ENCODE results near the gene MND1. TPM values are rescaled to one million over a fixed set of nuclear protein-coding genes. Genes with fewer than 3 reads are reported as not detected.
"Not testable (repeated sequence)": the region's sequence is repeated elsewhere in the genome, so short reads cannot be mapped to it uniquely, and the experiment has no call there.

Gene MND1
- total and polyA plus RNA-seq, 8 donors = 0.25 to 0.70 (median 0.35) TPM; not detected in 3

DNA sequence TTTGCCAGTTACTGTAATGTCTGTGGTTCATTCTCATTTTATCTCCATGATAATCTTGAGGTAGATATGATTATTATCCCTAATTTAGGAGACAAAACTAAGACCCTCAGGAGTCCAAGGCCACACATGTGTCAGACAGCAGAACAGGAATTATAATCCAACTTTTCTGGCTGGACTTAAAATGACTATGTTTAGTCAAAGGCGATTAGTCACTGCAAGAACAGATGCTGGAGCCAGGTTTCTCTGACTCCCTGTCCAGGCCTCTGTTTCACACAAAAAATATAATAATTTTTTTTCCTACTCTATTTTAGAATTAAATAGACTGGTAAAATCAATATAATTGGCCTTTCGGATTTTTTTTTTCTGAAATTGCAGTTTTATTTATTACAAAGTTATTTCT lies 64.9 kb downstream of the MND1 start:
- Histone ChIP-seq H3K27ac (no peak overlapping the region), H3K4me3 (no peak overlapping the region), H3K9me3 (no peaks in the 10 kb centered on the region), H3K4me1 (no peaks in the 10 kb centered on the region), H3K27me3 (no peaks in the 10 kb centered on the region), H3K36me3 (no peaks in the 10 kb centered on the region)
- TF ChIP-seq, protein P1, sequence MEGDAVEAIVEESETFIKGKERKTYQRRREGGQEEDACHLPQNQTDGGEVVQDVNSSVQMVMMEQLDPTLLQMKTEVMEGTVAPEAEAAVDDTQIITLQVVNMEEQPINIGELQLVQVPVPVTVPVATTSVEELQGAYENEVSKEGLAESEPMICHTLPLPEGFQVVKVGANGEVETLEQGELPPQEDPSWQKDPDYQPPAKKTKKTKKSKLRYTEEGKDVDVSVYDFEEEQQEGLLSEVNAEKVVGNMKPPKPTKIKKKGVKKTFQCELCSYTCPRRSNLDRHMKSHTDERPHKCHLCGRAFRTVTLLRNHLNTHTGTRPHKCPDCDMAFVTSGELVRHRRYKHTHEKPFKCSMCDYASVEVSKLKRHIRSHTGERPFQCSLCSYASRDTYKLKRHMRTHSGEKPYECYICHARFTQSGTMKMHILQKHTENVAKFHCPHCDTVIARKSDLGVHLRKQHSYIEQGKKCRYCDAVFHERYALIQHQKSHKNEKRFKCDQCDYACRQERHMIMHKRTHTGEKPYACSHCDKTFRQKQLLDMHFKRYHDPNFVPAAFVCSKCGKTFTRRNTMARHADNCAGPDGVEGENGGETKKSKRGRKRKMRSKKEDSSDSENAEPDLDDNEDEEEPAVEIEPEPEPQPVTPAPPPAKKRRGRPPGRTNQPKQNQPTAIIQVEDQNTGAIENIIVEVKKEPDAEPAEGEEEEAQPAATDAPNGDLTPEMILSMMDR (IDR thresholded peaks at IDR 0.05) = no peak
- FAIRE-seq (no peak), DNase-seq (no peak), ATAC-seq (peak in 1 of 4 donors; percentile 30)
- WGBS, 2 donors = 71 to 75% methylated on average over 2 of the region's 2 CpGs
- intact Hi-C loops (cut with DNase I) = no loop called here

DNA sequence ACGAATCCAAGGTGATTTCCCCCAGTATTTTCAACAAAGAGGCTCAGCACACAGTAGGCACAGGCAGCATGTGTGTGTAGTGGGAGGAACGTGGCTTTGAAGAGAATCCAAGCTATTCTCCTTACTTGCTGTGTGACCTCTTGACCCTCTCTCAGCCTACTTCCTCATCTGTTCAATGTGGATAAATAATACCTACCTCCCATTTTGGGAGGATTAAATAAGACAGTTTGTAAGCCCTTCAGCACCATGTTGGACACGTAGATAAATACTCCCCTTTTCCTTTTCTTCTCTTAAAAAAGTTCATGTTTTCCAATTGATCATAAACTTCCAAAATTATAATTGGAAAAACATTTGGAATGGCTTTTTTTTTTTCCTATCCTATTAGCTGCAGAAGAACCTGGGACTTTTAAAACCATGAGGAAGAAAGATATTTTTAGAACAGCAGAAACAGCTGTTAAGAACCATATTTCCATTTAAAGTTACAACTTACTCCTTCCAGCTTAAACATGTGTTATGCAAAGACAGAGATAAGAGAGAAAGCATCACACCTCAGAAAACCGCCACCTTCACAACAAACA lies 65.5 kb downstream of the MND1 start:
- Histone ChIP-seq H3K27ac (peak overlapping the region in 1 of 4 donors; percentile 1), H3K9me3 (no peaks in the 10 kb centered on the region), H3K4me1 (no peaks in the 10 kb centered on the region), H3K27me3 (no peaks in the 10 kb centered on the region), H3K36me3 (no peaks in the 10 kb centered on the region), H3K4me3 (no peak overlapping the region)
- 78 to 80% methylated on average over 4 of the region's 4 CpGs for WGBS, 2 donors
- TF ChIP-seq, protein P1 (IDR thresholded peaks at IDR 0.05) = no peak
- FAIRE-seq = no peak
- intact Hi-C loops (cut with DNase I) = no loop called here
- ATAC-seq = no peak
- DNase-seq = no peak

DNA sequence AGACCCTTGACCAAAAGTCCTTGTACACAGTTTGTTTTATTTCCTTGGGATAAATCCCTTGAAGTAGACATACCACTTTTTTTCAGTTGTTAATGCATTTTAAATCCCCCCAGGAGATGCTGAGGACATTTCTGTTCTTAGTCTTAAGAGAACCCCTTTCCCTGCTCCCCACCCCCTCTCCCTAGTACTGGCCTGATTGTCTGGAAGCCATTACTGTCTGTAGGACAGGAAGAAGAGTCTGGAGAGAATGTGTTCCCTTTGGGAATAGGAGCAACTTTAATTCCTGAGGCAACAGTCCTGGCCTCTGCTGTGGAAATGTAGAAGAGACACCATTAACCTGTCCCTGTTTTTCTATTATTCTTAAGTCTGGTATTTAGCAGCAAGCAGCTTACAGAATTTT lies 69.4 kb downstream of the MND1 start:
- no peaks in the 10 kb centered on the region for H3K27me3 ChIP-seq
- H3K9me3 ChIP-seq = no peaks in the 10 kb centered on the region
- no peak for ATAC-seq
- H3K36me3 ChIP-seq = no peaks in the 10 kb centered on the region
- no peaks in the 10 kb centered on the region for H3K4me1 ChIP-seq
- TF ChIP-seq, protein P1 (IDR thresholded peaks at IDR 0.05) = no peak
- no peak overlapping the region for H3K27ac ChIP-seq
- H3K4me3 ChIP-seq = no peak overlapping the region
- DNase-seq = no peak
- FAIRE-seq = no peak
- intact Hi-C loops (cut with DNase I) = no loop called here

DNA sequence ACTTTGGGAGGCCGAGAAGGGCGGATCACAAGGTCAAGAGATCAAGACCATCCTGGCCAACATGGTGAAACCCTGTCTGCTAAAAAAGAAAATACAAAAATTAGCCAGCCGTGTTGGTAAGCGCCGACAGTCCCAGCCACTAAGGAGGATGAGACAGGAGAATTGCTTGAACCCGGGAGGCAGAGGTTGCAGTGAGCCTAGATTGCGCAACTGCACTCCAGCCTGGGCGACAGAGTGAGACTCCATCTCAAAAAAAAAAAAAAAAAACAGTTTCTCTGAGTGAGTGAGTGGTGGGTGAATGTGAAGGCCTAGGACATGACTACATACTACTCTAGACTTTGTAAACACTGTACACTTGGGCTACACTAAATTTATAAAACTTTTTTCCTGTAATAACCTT lies 72.0 kb downstream of the MND1 start:
- intact Hi-C loops (cut with DNase I); H3K4me3 ChIP-seq; ATAC-seq; FAIRE-seq; DNase-seq; H3K27me3 ChIP-seq; H3K4me1 ChIP-seq; H3K36me3 ChIP-seq; H3K27ac ChIP-seq; H3K9me3 ChIP-seq: not testable (repeated sequence)
- WGBS, 2 donors = 88 to 90% methylated on average over 8 of the region's 8 CpGs

DNA sequence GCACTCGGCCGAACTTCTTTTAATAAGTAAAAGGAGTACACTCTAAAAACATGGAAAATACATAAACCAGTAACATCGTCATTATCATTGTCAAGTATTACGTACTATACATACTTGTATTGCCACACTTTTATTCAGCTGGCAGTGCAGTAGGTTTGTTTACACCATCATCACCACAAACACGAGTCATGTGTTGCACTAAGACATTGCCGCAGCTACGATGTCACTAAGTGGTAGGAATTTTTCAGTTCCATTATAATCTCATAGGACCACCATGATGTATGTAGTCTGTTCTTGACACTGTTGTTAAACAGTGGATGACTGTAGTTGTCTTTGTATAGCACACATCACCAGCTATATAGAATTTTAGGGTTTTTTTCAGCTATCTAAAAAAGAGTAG lies 73.6 kb downstream of the MND1 start:
- FAIRE-seq (no peak), ATAC-seq (no peak), DNase-seq (no peak)
- TF ChIP-seq, protein P1 (IDR thresholded peaks at IDR 0.05) = no peak
- intact Hi-C loops (cut with DNase I) = no loop called here
- Histone ChIP-seq H3K9me3 (no peaks in the 10 kb centered on the region), H3K27me3 (no peaks in the 10 kb centered on the region), H3K27ac (no peak overlapping the region), H3K4me3 (no peak overlapping the region), H3K4me1 (no peaks in the 10 kb centered on the region), H3K36me3 (no peaks in the 10 kb centered on the region)
- 92 to 96% methylated on average over 7 of the region's 7 CpGs for WGBS, 2 donors

Measured in pancreas (tissue), 10 donors.